IMR-90 (cell line): ENCODE data around the gene TELO2. TPM values are rescaled to one million over a fixed set of nuclear protein-coding genes. Genes with fewer than 3 reads are reported as not detected.

Source experiments
- ATAC-seq: fragments of 200-7000 bp; cut with Tn5 transposase; 2 replicates; pipeline ENCODE4 v1.9.1; 2020; ENCODE audit warnings: low read depth, mild to moderate bottlenecking, moderate library complexity
- BruUV-seq: library from RNA; stranded (reverse); fragments of 400-500 nt; replicated peaks from 2 replicates; lab custom pipeline; 2021; lab: Mats Ljungman, UMichigan
- CTCF ChIA-PET: fragments of 300-600 bp; formaldehyde crosslinking; extraction: SDS; loops from one replicate; lab custom pipeline; 2021; ENCODE audit warnings: antibody characterized with exemption; lab: Yijun Ruan, JAX
- POLR2A ChIA-PET: fragments of 300-600 bp; sonication (Branson Sonifier 250); formaldehyde crosslinking; loops from one replicate; lab custom pipeline; 2022; ENCODE audit warnings: antibody characterized with exemption; ENCODE audit not compliant: unreplicated experiment; lab: Charles Lee
- DNase-seq: peaks from one replicate; pipeline ENCODE4 v3.0.0; 2013
- H2AFZ ChIP-seq: replicated peaks from 2 replicates; pipeline ENCODE3; 2013; ENCODE audit warnings: low read length, mild to moderate bottlenecking; ENCODE audit not compliant: poor library complexity
- H2AK5ac ChIP-seq: 2 replicates; pipeline ENCODE4 v1.6.1; 2013; ENCODE audit warnings: low read depth, low read length, inconsistent platforms
- H2AK9ac ChIP-seq: replicated peaks from 2 replicates; pipeline ENCODE3; 2013; ENCODE audit warnings: mild to moderate bottlenecking, low read depth, low read length, moderate library complexity; ENCODE audit not compliant: poor library complexity
- H2BK120ac ChIP-seq: 2 replicates; pipeline ENCODE4 v1.6.1; 2013; ENCODE audit warnings: low read depth, low read length, inconsistent platforms
- H2BK15ac ChIP-seq: 3 replicates; pipeline ENCODE4 v1.6.1; 2013; ENCODE audit warnings: low read depth, low read length, inconsistent platforms
- H2BK20ac ChIP-seq: 2 replicates; pipeline ENCODE4 v1.6.1; 2013; ENCODE audit warnings: low read depth, mild to moderate bottlenecking, inconsistent platforms, low read length, moderate library complexity
- H2BK5ac ChIP-seq: 2 replicates; pipeline ENCODE4 v1.6.1; 2013; ENCODE audit warnings: mild to moderate bottlenecking, low read depth, low read length, inconsistent platforms; ENCODE audit not compliant: poor library complexity, severe bottlenecking
- H3K14ac ChIP-seq: replicated peaks from 2 replicates; pipeline ENCODE4 v1.6.1; 2013; ENCODE audit warnings: low read depth, low read length, inconsistent platforms
- H3K18ac ChIP-seq: 2 replicates; pipeline ENCODE4 v1.6.1; 2013; ENCODE audit warnings: low read depth, low read length, control low read depth
- H3K23ac ChIP-seq: 2 replicates; pipeline ENCODE4 v1.6.1; 2013; ENCODE audit warnings: low read depth, low read length, inconsistent platforms
- H3K27ac ChIP-seq: 2 replicates; pipeline ENCODE4 v1.5.1; 2013; ENCODE audit warnings: mild to moderate bottlenecking, control low read depth, low read length; ENCODE audit not compliant: insufficient read depth
- H3K27me3 ChIP-seq: 2 replicates; pipeline ENCODE4 v1.6.1; 2013; ENCODE audit warnings: low read length; ENCODE audit not compliant: control insufficient read depth, insufficient read depth
- H3K36me3 ChIP-seq: 2 replicates; pipeline ENCODE4 v1.6.1; 2013; ENCODE audit warnings: low read length, mixed read lengths; ENCODE audit not compliant: control insufficient read depth, insufficient read depth
- H3K4ac ChIP-seq: 2 replicates; pipeline ENCODE4 v1.6.1; 2013; ENCODE audit warnings: low read depth, low read length, inconsistent platforms
- H3K4me1 ChIP-seq: 2 replicates; pipeline ENCODE4 v1.6.1; 2013; ENCODE audit warnings: low read length, mixed read lengths; ENCODE audit not compliant: control insufficient read depth, insufficient read depth
- H3K4me2 ChIP-seq: 2 replicates; pipeline ENCODE4 v1.6.1; 2013; ENCODE audit warnings: low read depth, mild to moderate bottlenecking, control low read depth, low read length, moderate library complexity
- H3K4me3 ChIP-seq: 2 replicates; pipeline ENCODE4 v1.5.1; 2013; ENCODE audit warnings: low read depth, mild to moderate bottlenecking, control low read depth, low read length, moderate library complexity; ENCODE audit not compliant: insufficient read depth
- H3K56ac ChIP-seq: 2 replicates; pipeline ENCODE4 v1.6.1; 2013; ENCODE audit warnings: low read length, inconsistent platforms; ENCODE audit not compliant: insufficient read depth; ENCODE audit errors: extremely low read depth
- H3K79me1 ChIP-seq, 2 experiments: 2 replicates each; pipeline ENCODE4 v1.6.1; 2013; ENCODE audit warnings: low read length in 2 of 2, inconsistent platforms in 1 of 2, low read depth in 1 of 2
- H3K9ac ChIP-seq: 2 replicates; pipeline ENCODE4 v1.6.1; 2013; ENCODE audit warnings: low read depth, low read length, control low read depth
- H3K9me1 ChIP-seq: 2 replicates; pipeline ENCODE4 v1.6.1; 2013; ENCODE audit warnings: low read length, inconsistent platforms; ENCODE audit not compliant: insufficient read depth
- H3K9me3 ChIP-seq: 2 replicates; pipeline ENCODE4 v1.6.1; 2013; ENCODE audit warnings: low read length; ENCODE audit not compliant: control insufficient read depth, insufficient read depth
- H4K20me1 ChIP-seq: 2 replicates; pipeline ENCODE4 v1.6.1; 2013; ENCODE audit warnings: low read length, inconsistent platforms; ENCODE audit not compliant: insufficient read depth
- H4K5ac ChIP-seq: 2 replicates; pipeline ENCODE4 v1.6.1; 2013; ENCODE audit warnings: mild to moderate bottlenecking, low read depth, low read length, control low read depth
- H4K8ac ChIP-seq, 2 experiments: 2 replicates each; pipeline ENCODE4 v1.6.1; 2013; ENCODE audit warnings: low read depth in 2 of 2, low read length in 2 of 2, control low read depth in 1 of 2, inconsistent platforms in 1 of 2
- H4K91ac ChIP-seq: 2 replicates; pipeline ENCODE4 v1.6.1; 2013; ENCODE audit warnings: low read depth, low read length, inconsistent platforms; ENCODE audit not compliant: insufficient read depth
- BHLHE40 ChIP-seq: fragments of 150-350 bp; IDR thresholded peaks from 2 replicates; pipeline ENCODE4 v1.6.1; 2016; ENCODE audit warnings: mild to moderate bottlenecking, low read depth, low read length
- CEBPB ChIP-seq: IDR thresholded peaks from 2 replicates; pipeline ENCODE4 v1.6.1; 2012; ENCODE audit warnings: low read depth, low read length, improper control_type of control experiment
- ELK1 ChIP-seq: fragments of 150-350 bp; IDR thresholded peaks from 2 replicates; pipeline ENCODE4 v1.6.1; 2016; ENCODE audit warnings: low read depth, mild to moderate bottlenecking, low read length, moderate library complexity, borderline replicate concordance
- FOS ChIP-seq: fragments of 150-350 bp; IDR thresholded peaks from 2 replicates; pipeline ENCODE4 v1.6.1; 2016; ENCODE audit warnings: low read depth, low read length
- MAFK ChIP-seq: IDR thresholded peaks from 2 replicates; pipeline ENCODE4 v1.6.1; 2012; ENCODE audit warnings: low read depth, low read length, improper control_type of control experiment
- USF2 ChIP-seq: fragments of 150-350 bp; IDR thresholded peaks from 2 replicates; pipeline ENCODE4 v1.6.1; 2017; ENCODE audit warnings: mild to moderate bottlenecking, antibody characterized with exemption, low read length, low read depth
- WGBS, 2 experiments: methylation state at CpG; one replicate each; pipeline versions ENCODE4 v1.1.5 to v1.1.7; 2013; ENCODE audit warnings: missing lambda C conversion rate in 2 of 2; ENCODE audit not compliant: insufficient read length in 1 of 2; ENCODE audit errors: extremely low coverage in 2 of 2; 5-methylcytosine and 5-hydroxymethylcytosine counted together
- dilution Hi-C: fragments of 300-500 bp; cut with HindIII; formaldehyde crosslinking; loops from one replicate; pipeline ENCODE4 v1.14.3; 2018; ENCODE audit warnings: low sequenced_read_pairs; ENCODE audit not compliant: unreplicated experiment
- in situ Hi-C: fragments of 300-500 bp; cut with MboI; formaldehyde crosslinking; loops from 3 replicates; pipeline ENCODE4 v1.14.3; 2019; ENCODE audit warnings: low sequenced_read_pairs, inconsistent platforms, mixed read lengths
- intact Hi-C: fragments of 100-400 bp; cut with micrococcal nuclease; formaldehyde crosslinking; loops from 2 replicates; pipeline ENCODE4 v1.10.0; 2022
- polyA plus RNA-seq, 3 experiments: library from polyadenylated mRNA; depleted of rRNA; stranded (reverse); fragments of >200 nt; gene quantifications; 2 replicates each; pipeline ENCODE4 v1.2.3, GENCODE V29; 2012; ENCODE audit warnings: low replicate concordance in 1 of 3
- total RNA-seq: library from RNA; depleted of rRNA; stranded (reverse); fragments of >200 nt; gene quantifications from 2 replicates; pipeline ENCODE4 v1.2.3, GENCODE V29; 2012

The TELO2 gene
- total and polyA plus RNA-seq, 2 of the 4 experiments (the other 2 are of a cell fraction), result 6.6 to 26.6 TPM

GRCh38 chr16:1552129-1552528 lies 59.0 kb downstream of the TELO2 start:
- no peak overlapping the region for H3K56ac ChIP-seq
- H4K20me1 ChIP-seq, result no peaks in the 10 kb centered on the region
- peaks cover 26% of the 10 kb centered on the region for H3K36me3 ChIP-seq
- 85% methylated on average over 5 of the region's 15 CpGs; no CpG with 5 or more reads in 1 of the 2 experiments for WGBS, 2 experiments
- intact Hi-C loops, result no loop called here
- ChIA-PET POLR2A (no interaction called here), CTCF (no interaction called here)
- ATAC-seq (no peak), DNase-seq (no peak)
- peaks cover 2 to 13% of the 10 kb centered on the region in 2 experiments; a peak in 3 of 4 replicates for H3K79me1 ChIP-seq
- no peak overlapping the region for H2BK120ac ChIP-seq
- no peaks in the 10 kb centered on the region for H3K27me3 ChIP-seq
- H2AK9ac ChIP-seq, result no peak overlapping the region
- no peak overlapping the region for H2AFZ ChIP-seq
- H3K4me2 ChIP-seq, result no peak overlapping the region
- dilution Hi-C loops, result no loop called here
- TF ChIP-seq USF2, result no peak
- TF ChIP-seq CEBPB, result no peak
- TF ChIP-seq ELK1, result no peak
- no peak for TF ChIP-seq FOS
- no peak for TF ChIP-seq MAFK
- TF ChIP-seq BHLHE40, result no peak
- no peak overlapping the region for H3K4ac ChIP-seq
- no peaks in the 10 kb centered on the region for H3K9me1 ChIP-seq
- H3K9me3 ChIP-seq, result no peaks in the 10 kb centered on the region
- no peak overlapping the region for H2BK20ac ChIP-seq
- H2AK5ac ChIP-seq, result no peak overlapping the region
- H3K18ac ChIP-seq, result no peak overlapping the region
- in situ Hi-C loops, result no loop called here
- H4K91ac ChIP-seq, result no peak overlapping the region
- no peak overlapping the region for H3K14ac ChIP-seq
- H4K8ac ChIP-seq, result no peak overlapping the region
- no peak overlapping the region for H3K23ac ChIP-seq
- H3K4me3 ChIP-seq, result no peak overlapping the region
- H4K5ac ChIP-seq, result no peak overlapping the region
- no TSS peak for BruUV-seq
- no peak overlapping the region for H3K9ac ChIP-seq
- H2BK15ac ChIP-seq, result no peak overlapping the region
- no peak overlapping the region for H3K27ac ChIP-seq
- no peak overlapping the region for H2BK5ac ChIP-seq
- H3K4me1 ChIP-seq, result no peaks in the 10 kb centered on the region
